ENCODE measurements around the gene CAMK1D. TPM values are rescaled to one million over a fixed set of nuclear protein-coding genes. Genes with fewer than 3 reads are reported as not detected.

The CAMK1D gene
- total RNA-seq, 1 donor from 2014 or later = 22.5 TPM

GRCh38 chr10:12726971-12727831 is 377.9 kb downstream of the CAMK1D start:
- no peak for TF ChIP-seq CTCF (IDR thresholded peaks at IDR 0.05)
- ATAC-seq = no peak
- H3K27me3 ChIP-seq (ENCODE audit: low read depth) = peaks cover 4% of the 10 kb centered on the region
- H3K4me1 ChIP-seq = no peaks in the 10 kb centered on the region
- no peak overlapping the region for H3K4me3 ChIP-seq
- H3K36me3 ChIP-seq = no peaks in the 10 kb centered on the region
- H3K9me3 ChIP-seq = no peaks in the 10 kb centered on the region
- H3K27ac ChIP-seq = no peak overlapping the region
- intact Hi-C loops (cut with DNase I) = no loop called here
- DNase-seq = no peak

GRCh38 chr10:12727832-12728215 is 378.5 kb downstream of the CAMK1D start:
- Histone ChIP-seq H3K36me3 (no peaks in the 10 kb centered on the region), H3K27ac (no peak overlapping the region), H3K4me1 (no peaks in the 10 kb centered on the region), H3K9me3 (no peaks in the 10 kb centered on the region), H3K4me3 (no peak overlapping the region), H3K27me3 (ENCODE audit: low read depth) (peaks cover 4% of the 10 kb centered on the region)
- intact Hi-C loops (cut with DNase I) = no loop called here
- ATAC-seq (no peak), DNase-seq (no peak)
- no peak for TF ChIP-seq CTCF (IDR thresholded peaks at IDR 0.05)

- ATAC-seq (no peak), DNase-seq (no peak)
- Histone ChIP-seq H3K4me3 (no peak overlapping the region), H3K36me3 (no peaks in the 10 kb centered on the region), H3K27ac (no peak overlapping the region), H3K9me3 (no peaks in the 10 kb centered on the region), H3K27me3 (ENCODE audit: low read depth) (peaks cover 4% of the 10 kb centered on the region), H3K4me1 (no peaks in the 10 kb centered on the region)
- TF ChIP-seq CTCF (IDR thresholded peaks at IDR 0.05) = no peak
- intact Hi-C loops (cut with DNase I) = no loop called here
Observed at GRCh38 chr10:12728494-12728893, 379.1 kb downstream of the CAMK1D start.

GRCh38 chr10:12729885-12730284 is 380.5 kb downstream of the CAMK1D start:
- Histone ChIP-seq H3K36me3 (no peaks in the 10 kb centered on the region), H3K27ac (no peak overlapping the region), H3K4me3 (no peak overlapping the region), H3K9me3 (no peaks in the 10 kb centered on the region), H3K27me3 (ENCODE audit: low read depth) (peaks cover 4% of the 10 kb centered on the region), H3K4me1 (no peaks in the 10 kb centered on the region)
- DNase-seq (no peak), ATAC-seq (peak in 1 of 2 donors; percentile 29)
- intact Hi-C loops (cut with DNase I) = no loop called here
- TF ChIP-seq CTCF (IDR thresholded peaks at IDR 0.05) = no peak

- ATAC-seq (no peak), DNase-seq (no peak)
- no peak for TF ChIP-seq CTCF (IDR thresholded peaks at IDR 0.05)
- no peaks in the 10 kb centered on the region for H3K27me3 ChIP-seq (ENCODE audit: low read depth)
- peak overlapping the region; percentile 3 for H3K4me3 ChIP-seq
- intact Hi-C loops (cut with DNase I) = no loop called here
- no peaks in the 10 kb centered on the region for H3K4me1 ChIP-seq
- H3K36me3 ChIP-seq = no peaks in the 10 kb centered on the region
- H3K27ac ChIP-seq = no peak overlapping the region
- no peaks in the 10 kb centered on the region for H3K9me3 ChIP-seq
Observed at GRCh38 chr10:12730809-12731519, 381.6 kb downstream of the CAMK1D start.
